Stimulated activated CD4-positive, alpha-beta T cell treated with anti-CD3 and anti-CD28 coated beads, Interleukin-1b, Interleukin-23, amount 100 ng/mL, for 48 hours (primary cell): ENCODE measurements around the gene GCNT1.
"Not testable (repeated sequence)": the region's sequence is repeated elsewhere in the genome, so short reads cannot be mapped to it uniquely, and the experiment has no call there.

Experiments
- DNase-seq: peaks from one replicate; pipeline ENCODE4 v3.0.0-alpha.2; 2020

GCNT1 gene

GRCh38 chr9:76444322-76444929 is 14.6 kb upstream of the GCNT1 start:
- DNase-seq: no peak

- no peak for DNase-seq
These were observed 13.0 kb upstream of the GCNT1 start for GRCh38 chr9:76445976-76446375.

- DNase-seq: no peak
These were observed 10.5 kb upstream of the GCNT1 start for GRCh38 chr9:76448501-76448900.

GRCh38 chr9:76451234-76451633 is 7.7 kb upstream of the GCNT1 start:
- DNase-seq: no peak

- no peak for DNase-seq
These were observed 6.1 kb upstream of the GCNT1 start for GRCh38 chr9:76452839-76453238.

- DNase-seq: no peak
These were observed 5.2 kb upstream of the GCNT1 start for GRCh38 chr9:76453785-76454184.

GRCh38 chr9:76454311-76454710 is 4.7 kb upstream of the GCNT1 start:
- no peak for DNase-seq

- no peak for DNase-seq
These were observed 2.6 kb upstream of the GCNT1 start for GRCh38 chr9:76456202-76456926.

- peak; percentile 8 for DNase-seq
These were observed 983 bp downstream of the GCNT1 start for GRCh38 chr9:76459694-76460635.

GRCh38 chr9:76462126-76462525 is 3.1 kb downstream of the GCNT1 start:
- no peak for DNase-seq

GRCh38 chr9:76463211-76463610 is 4.2 kb downstream of the GCNT1 start:
- DNase-seq: no peak

GRCh38 chr9:76464706-76465105 is 5.7 kb downstream of the GCNT1 start:
- no peak for DNase-seq

- DNase-seq: no peak
These were observed 6.7 kb downstream of the GCNT1 start for GRCh38 chr9:76465442-76466298.

- DNase-seq: no peak
These were observed 7.3 kb downstream of the GCNT1 start for GRCh38 chr9:76466299-76466605.

- no peak for DNase-seq
These were observed 15.4 kb downstream of the GCNT1 start for GRCh38 chr9:76474419-76474818.

GRCh38 chr9:76475686-76476085 is 16.7 kb downstream of the GCNT1 start:
- no peak for DNase-seq

GRCh38 chr9:76477818-76478217 is 18.8 kb downstream of the GCNT1 start:
- DNase-seq: not testable (repeated sequence)

GRCh38 chr9:76478226-76478625 is 19.2 kb downstream of the GCNT1 start:
- no peak for DNase-seq

GRCh38 chr9:76479337-76479736 is 20.4 kb downstream of the GCNT1 start:
- not testable (repeated sequence) for DNase-seq

GRCh38 chr9:76486151-76486550 is 27.2 kb downstream of the GCNT1 start:
- no peak for DNase-seq

- DNase-seq: no peak
These were observed 31.4 kb downstream of the GCNT1 start for GRCh38 chr9:76490249-76490990.

GRCh38 chr9:76491056-76491455 is 32.1 kb downstream of the GCNT1 start:
- DNase-seq: not testable (repeated sequence)
